IMR-90 (cell line): ENCODE measurements around the gene BAMBI. TPM values are rescaled to one million over a fixed set of nuclear protein-coding genes. Genes with fewer than 3 reads are reported as not detected.
A peak's percentile ranks its signal among the peaks of the same experiment; 100 is the strongest.

Experiments
- ATAC-seq: fragments of 200-7000 bp; cut with Tn5 transposase; 2 replicates; pipeline ENCODE4 v1.9.1; 2020; ENCODE audit warnings: low read depth, mild to moderate bottlenecking, moderate library complexity
- BruUV-seq: library from RNA; stranded (reverse); fragments of 400-500 nt; replicated peaks from 2 replicates; lab custom pipeline; 2021; lab: Mats Ljungman, UMichigan
- CTCF ChIA-PET: fragments of 300-600 bp; formaldehyde crosslinking; extraction: SDS; loops from one replicate; lab custom pipeline; 2021; ENCODE audit warnings: antibody characterized with exemption; lab: Yijun Ruan, JAX
- POLR2A ChIA-PET: fragments of 300-600 bp; sonication (Branson Sonifier 250); formaldehyde crosslinking; loops from one replicate; lab custom pipeline; 2022; ENCODE audit warnings: antibody characterized with exemption; ENCODE audit not compliant: unreplicated experiment; lab: Charles Lee
- DNase-seq: peaks from one replicate; pipeline ENCODE4 v3.0.0; 2013
- H2AFZ ChIP-seq: replicated peaks from 2 replicates; pipeline ENCODE3; 2013; ENCODE audit warnings: low read length, mild to moderate bottlenecking; ENCODE audit not compliant: poor library complexity
- H2AK5ac ChIP-seq: 2 replicates; pipeline ENCODE4 v1.6.1; 2013; ENCODE audit warnings: low read depth, low read length, inconsistent platforms
- H2AK9ac ChIP-seq: replicated peaks from 2 replicates; pipeline ENCODE3; 2013; ENCODE audit warnings: mild to moderate bottlenecking, low read depth, low read length, moderate library complexity; ENCODE audit not compliant: poor library complexity
- H2BK120ac ChIP-seq: 2 replicates; pipeline ENCODE4 v1.6.1; 2013; ENCODE audit warnings: low read depth, low read length, inconsistent platforms
- H2BK15ac ChIP-seq: 3 replicates; pipeline ENCODE4 v1.6.1; 2013; ENCODE audit warnings: low read depth, low read length, inconsistent platforms
- H2BK20ac ChIP-seq: 2 replicates; pipeline ENCODE4 v1.6.1; 2013; ENCODE audit warnings: low read depth, mild to moderate bottlenecking, inconsistent platforms, low read length, moderate library complexity
- H2BK5ac ChIP-seq: 2 replicates; pipeline ENCODE4 v1.6.1; 2013; ENCODE audit warnings: mild to moderate bottlenecking, low read depth, low read length, inconsistent platforms; ENCODE audit not compliant: poor library complexity, severe bottlenecking
- H3K14ac ChIP-seq: replicated peaks from 2 replicates; pipeline ENCODE4 v1.6.1; 2013; ENCODE audit warnings: low read depth, low read length, inconsistent platforms
- H3K18ac ChIP-seq: 2 replicates; pipeline ENCODE4 v1.6.1; 2013; ENCODE audit warnings: low read depth, low read length, control low read depth
- H3K23ac ChIP-seq: 2 replicates; pipeline ENCODE4 v1.6.1; 2013; ENCODE audit warnings: low read depth, low read length, inconsistent platforms
- H3K27ac ChIP-seq: 2 replicates; pipeline ENCODE4 v1.5.1; 2013; ENCODE audit warnings: mild to moderate bottlenecking, control low read depth, low read length; ENCODE audit not compliant: insufficient read depth
- H3K27me3 ChIP-seq: 2 replicates; pipeline ENCODE4 v1.6.1; 2013; ENCODE audit warnings: low read length; ENCODE audit not compliant: control insufficient read depth, insufficient read depth
- H3K36me3 ChIP-seq: 2 replicates; pipeline ENCODE4 v1.6.1; 2013; ENCODE audit warnings: low read length, mixed read lengths; ENCODE audit not compliant: control insufficient read depth, insufficient read depth
- H3K4ac ChIP-seq: 2 replicates; pipeline ENCODE4 v1.6.1; 2013; ENCODE audit warnings: low read depth, low read length, inconsistent platforms
- H3K4me1 ChIP-seq: 2 replicates; pipeline ENCODE4 v1.6.1; 2013; ENCODE audit warnings: low read length, mixed read lengths; ENCODE audit not compliant: control insufficient read depth, insufficient read depth
- H3K4me2 ChIP-seq: 2 replicates; pipeline ENCODE4 v1.6.1; 2013; ENCODE audit warnings: low read depth, mild to moderate bottlenecking, control low read depth, low read length, moderate library complexity
- H3K4me3 ChIP-seq: 2 replicates; pipeline ENCODE4 v1.5.1; 2013; ENCODE audit warnings: low read depth, mild to moderate bottlenecking, control low read depth, low read length, moderate library complexity; ENCODE audit not compliant: insufficient read depth
- H3K56ac ChIP-seq: 2 replicates; pipeline ENCODE4 v1.6.1; 2013; ENCODE audit warnings: low read length, inconsistent platforms; ENCODE audit not compliant: insufficient read depth; ENCODE audit errors: extremely low read depth
- H3K79me1 ChIP-seq, 2 experiments: 2 replicates each; pipeline ENCODE4 v1.6.1; 2013; ENCODE audit warnings: low read length in 2 of 2, inconsistent platforms in 1 of 2, low read depth in 1 of 2
- H3K9ac ChIP-seq: 2 replicates; pipeline ENCODE4 v1.6.1; 2013; ENCODE audit warnings: low read depth, low read length, control low read depth
- H3K9me1 ChIP-seq: 2 replicates; pipeline ENCODE4 v1.6.1; 2013; ENCODE audit warnings: low read length, inconsistent platforms; ENCODE audit not compliant: insufficient read depth
- H3K9me3 ChIP-seq: 2 replicates; pipeline ENCODE4 v1.6.1; 2013; ENCODE audit warnings: low read length; ENCODE audit not compliant: control insufficient read depth, insufficient read depth
- H4K20me1 ChIP-seq: 2 replicates; pipeline ENCODE4 v1.6.1; 2013; ENCODE audit warnings: low read length, inconsistent platforms; ENCODE audit not compliant: insufficient read depth
- H4K5ac ChIP-seq: 2 replicates; pipeline ENCODE4 v1.6.1; 2013; ENCODE audit warnings: mild to moderate bottlenecking, low read depth, low read length, control low read depth
- H4K8ac ChIP-seq, 2 experiments: 2 replicates each; pipeline ENCODE4 v1.6.1; 2013; ENCODE audit warnings: low read depth in 2 of 2, low read length in 2 of 2, control low read depth in 1 of 2, inconsistent platforms in 1 of 2
- H4K91ac ChIP-seq: 2 replicates; pipeline ENCODE4 v1.6.1; 2013; ENCODE audit warnings: low read depth, low read length, inconsistent platforms; ENCODE audit not compliant: insufficient read depth
- MAZ ChIP-seq: IDR thresholded peaks from 2 replicates; pipeline ENCODE4 v1.6.1; 2012; ENCODE audit warnings: low read depth, mild to moderate bottlenecking, low read length, improper control_type of control experiment, moderate library complexity, borderline replicate concordance
- NFE2L2 ChIP-seq: fragments of 150-350 bp; IDR thresholded peaks from 2 replicates; pipeline ENCODE4 v1.6.1; 2016; ENCODE audit warnings: low read depth, mild to moderate bottlenecking, low read length
- RAD21 ChIP-seq: IDR thresholded peaks from 2 replicates; pipeline ENCODE4 v1.6.1; 2012; ENCODE audit warnings: low read length, improper control_type of control experiment
- RCOR1 ChIP-seq: IDR thresholded peaks from 2 replicates; pipeline ENCODE4 v1.6.1; 2012; ENCODE audit warnings: mild to moderate bottlenecking, low read length, improper control_type of control experiment; ENCODE audit not compliant: insufficient replicate concordance
- SMC3 ChIP-seq: fragments of 150-350 bp; IDR thresholded peaks from 2 replicates; pipeline ENCODE4 v1.6.1; 2016; ENCODE audit warnings: low read depth, mild to moderate bottlenecking, antibody characterized with exemption, low read length, moderate library complexity
- WGBS, 2 experiments: methylation state at CpG; one replicate each; pipeline versions ENCODE4 v1.1.5 to v1.1.7; 2013; ENCODE audit warnings: missing lambda C conversion rate in 2 of 2; ENCODE audit not compliant: insufficient read length in 1 of 2; ENCODE audit errors: extremely low coverage in 2 of 2; 5-methylcytosine and 5-hydroxymethylcytosine counted together
- dilution Hi-C: fragments of 300-500 bp; cut with HindIII; formaldehyde crosslinking; loops from one replicate; pipeline ENCODE4 v1.14.3; 2018; ENCODE audit warnings: low sequenced_read_pairs; ENCODE audit not compliant: unreplicated experiment
- in situ Hi-C: fragments of 300-500 bp; cut with MboI; formaldehyde crosslinking; loops from 3 replicates; pipeline ENCODE4 v1.14.3; 2019; ENCODE audit warnings: low sequenced_read_pairs, inconsistent platforms, mixed read lengths
- intact Hi-C: fragments of 100-400 bp; cut with micrococcal nuclease; formaldehyde crosslinking; loops from 2 replicates; pipeline ENCODE4 v1.10.0; 2022
- polyA plus RNA-seq, 3 experiments: library from polyadenylated mRNA; depleted of rRNA; stranded (reverse); fragments of >200 nt; gene quantifications; 2 replicates each; pipeline ENCODE4 v1.2.3, GENCODE V29; 2012; ENCODE audit warnings: low replicate concordance in 1 of 3
- total RNA-seq: library from RNA; depleted of rRNA; stranded (reverse); fragments of >200 nt; gene quantifications from 2 replicates; pipeline ENCODE4 v1.2.3, GENCODE V29; 2012
- TF ChIP-seq, protein P1 (sequence below): conservative IDR thresholded peaks from 2 replicates; pipeline ENCODE4 v1.5.1; 2012; ENCODE audit warnings: mild to moderate bottlenecking, low read depth, low read length, improper control_type of control experiment

The BAMBI gene
- total and polyA plus RNA-seq, 2 of the 4 experiments (the other 2 are of a cell fraction): 14.4 to 19.4 TPM

DNA sequence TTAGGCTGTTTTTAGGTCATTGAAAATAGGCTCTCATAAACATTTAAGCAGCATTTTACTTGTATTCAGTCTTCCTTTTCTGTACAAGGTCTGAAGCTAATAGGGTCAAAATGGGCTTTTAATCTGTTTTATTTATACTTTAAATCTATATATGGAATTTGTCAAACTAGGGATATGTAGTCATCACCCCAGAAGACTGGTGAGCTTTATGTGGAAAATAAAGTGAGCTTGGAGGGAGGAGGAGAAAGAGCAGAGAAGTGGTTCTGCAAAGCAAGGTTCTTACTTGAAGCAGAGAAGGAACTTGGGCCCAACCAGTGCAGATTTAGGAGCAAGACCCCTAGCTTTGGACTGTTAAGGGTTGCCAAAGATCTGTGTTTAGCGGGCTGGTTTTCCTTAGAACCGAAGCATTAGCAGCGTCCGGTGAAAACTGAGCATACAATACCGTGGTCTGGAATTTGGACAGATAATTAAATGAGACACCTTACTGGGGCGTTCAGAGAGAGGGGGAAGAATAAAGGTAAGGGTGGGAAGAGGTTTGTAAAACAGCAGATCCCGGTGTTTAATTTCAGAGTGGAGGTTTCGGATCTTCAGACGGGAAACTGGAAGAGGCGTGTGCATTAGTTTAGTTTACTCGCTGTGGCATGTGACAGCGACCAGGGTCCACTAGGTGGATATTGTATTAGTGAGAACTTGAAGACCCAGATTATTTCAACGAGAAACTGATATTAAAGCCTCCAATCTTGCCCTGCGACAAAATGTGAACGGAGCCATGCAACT, 2.4 kb downstream of the BAMBI start:
- H2BK120ac ChIP-seq: no peak overlapping the region; the same call in 1 of the 2 replicates
- peaks cover 10% of the 10 kb centered on the region for H3K36me3 ChIP-seq
- H3K4me2 ChIP-seq: peak overlapping the region; percentile 91
- 4% methylated on average over 4 of the region's 15 CpGs; no CpG with 5 or more reads in 1 of the 2 experiments for WGBS, 2 experiments
- no TSS peak for BruUV-seq
- dilution Hi-C loops: no loop called here
- H2BK5ac ChIP-seq: no peak overlapping the region
- peak overlapping the region; percentile 19; the same call in 1 of the 2 replicates for H3K4ac ChIP-seq
- no peak overlapping the region; the same call in 1 of the 2 replicates for H3K56ac ChIP-seq
- ChIA-PET POLR2A (interaction anchor here (0.8 kb wide), 1 partner anchor 452 kb away, joined by 3 read pairs; no protein-coding TSS in a partner anchor), CTCF (interaction anchor here (0.5 to 0.9 kb wide), 5 partner anchors 11 to 426 kb away, joined by 3 to 7 read pairs (median 4); no protein-coding TSS in a partner anchor)
- no peak overlapping the region for H3K27ac ChIP-seq
- H3K18ac ChIP-seq: 0 out of 2 replicates have a peak overlapping the region, but pooled peaks have one; percentile 1
- H2AK9ac ChIP-seq: no peak overlapping the region
- H2AFZ ChIP-seq: no peak overlapping the region
- in situ Hi-C loops: loop anchor here (5.0 to 25.0 kb wide), 3 partner anchors 108 to 453 kb away; no protein-coding TSS in a partner anchor
- H3K14ac ChIP-seq: peak overlapping the region; percentile 61
- H3K4me3 ChIP-seq: peak overlapping the region; percentile 89
- H2BK20ac ChIP-seq: no peak overlapping the region; the same call in 1 of the 2 replicates
- peak overlapping the region in 1 of 2 experiments; percentile 12; a peak in 1 of 4 replicates for H4K8ac ChIP-seq
- peaks cover 30% of the 10 kb centered on the region for H4K20me1 ChIP-seq
- DNase-seq (no peak), ATAC-seq (no peak)
- TF ChIP-seq RAD21 (peak; percentile 32), SMC3 (peak; percentile 41; the same call in 1 of the 2 replicates), NFE2L2 (no peak), MAZ (no peak), RCOR1 (no peak)
- TF ChIP-seq, protein P1, sequence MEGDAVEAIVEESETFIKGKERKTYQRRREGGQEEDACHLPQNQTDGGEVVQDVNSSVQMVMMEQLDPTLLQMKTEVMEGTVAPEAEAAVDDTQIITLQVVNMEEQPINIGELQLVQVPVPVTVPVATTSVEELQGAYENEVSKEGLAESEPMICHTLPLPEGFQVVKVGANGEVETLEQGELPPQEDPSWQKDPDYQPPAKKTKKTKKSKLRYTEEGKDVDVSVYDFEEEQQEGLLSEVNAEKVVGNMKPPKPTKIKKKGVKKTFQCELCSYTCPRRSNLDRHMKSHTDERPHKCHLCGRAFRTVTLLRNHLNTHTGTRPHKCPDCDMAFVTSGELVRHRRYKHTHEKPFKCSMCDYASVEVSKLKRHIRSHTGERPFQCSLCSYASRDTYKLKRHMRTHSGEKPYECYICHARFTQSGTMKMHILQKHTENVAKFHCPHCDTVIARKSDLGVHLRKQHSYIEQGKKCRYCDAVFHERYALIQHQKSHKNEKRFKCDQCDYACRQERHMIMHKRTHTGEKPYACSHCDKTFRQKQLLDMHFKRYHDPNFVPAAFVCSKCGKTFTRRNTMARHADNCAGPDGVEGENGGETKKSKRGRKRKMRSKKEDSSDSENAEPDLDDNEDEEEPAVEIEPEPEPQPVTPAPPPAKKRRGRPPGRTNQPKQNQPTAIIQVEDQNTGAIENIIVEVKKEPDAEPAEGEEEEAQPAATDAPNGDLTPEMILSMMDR: peak; percentile 35
- peaks cover 6% of the 10 kb centered on the region for H3K4me1 ChIP-seq
- peaks cover 21% of the 10 kb centered on the region for H3K27me3 ChIP-seq
- H3K9me1 ChIP-seq: peaks cover 5% of the 10 kb centered on the region; the same call in 1 of the 2 replicates
- H4K5ac ChIP-seq: no peak overlapping the region
- H3K79me1 ChIP-seq: peaks cover 11 to 38% of the 10 kb centered on the region in 2 experiments
- no peak overlapping the region for H2AK5ac ChIP-seq
- no peaks in the 10 kb centered on the region for H3K9me3 ChIP-seq
- no peak overlapping the region for H4K91ac ChIP-seq
- H3K9ac ChIP-seq: peak overlapping the region; percentile 93
- intact Hi-C loops: loop anchor here (1.0 to 5.0 kb wide), 7 partner anchors 161 to 578 kb away; no protein-coding TSS in a partner anchor
- peak overlapping the region; percentile 87; the same call in 1 of the 2 replicates for H3K23ac ChIP-seq
- no peak overlapping the region for H2BK15ac ChIP-seq
